ENCODE data around the gene CCDC183.
A peak's percentile ranks its signal among the peaks of the same experiment; 100 is the strongest.

CCDC183 gene

DNA sequence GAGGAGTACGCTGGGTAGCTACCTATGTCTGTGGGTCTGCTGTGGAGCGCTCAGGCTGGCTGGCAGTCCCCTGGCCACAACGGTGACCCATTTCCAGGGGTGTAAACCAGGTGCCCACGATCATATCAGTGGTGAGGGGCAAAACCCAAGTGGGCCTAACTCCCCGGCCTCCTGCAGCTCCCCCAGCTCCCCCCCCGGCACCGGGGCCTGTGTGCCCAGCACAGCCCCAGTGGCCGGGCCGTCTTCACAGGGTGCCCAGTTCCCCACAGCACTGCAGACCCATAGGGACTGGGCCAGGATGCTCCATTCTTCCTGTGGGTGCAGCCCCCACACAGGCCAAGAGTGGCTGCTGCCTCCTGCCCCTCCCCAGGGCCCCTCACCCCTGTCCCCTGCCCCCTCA is 37.1 kb upstream of the CCDC183 start:
- H3K4me1 ChIP-seq (ENCODE audit: control insufficient read depth, low read length) = peaks cover 38% of the 10 kb centered on the region
- TF ChIP-seq, protein P1, sequence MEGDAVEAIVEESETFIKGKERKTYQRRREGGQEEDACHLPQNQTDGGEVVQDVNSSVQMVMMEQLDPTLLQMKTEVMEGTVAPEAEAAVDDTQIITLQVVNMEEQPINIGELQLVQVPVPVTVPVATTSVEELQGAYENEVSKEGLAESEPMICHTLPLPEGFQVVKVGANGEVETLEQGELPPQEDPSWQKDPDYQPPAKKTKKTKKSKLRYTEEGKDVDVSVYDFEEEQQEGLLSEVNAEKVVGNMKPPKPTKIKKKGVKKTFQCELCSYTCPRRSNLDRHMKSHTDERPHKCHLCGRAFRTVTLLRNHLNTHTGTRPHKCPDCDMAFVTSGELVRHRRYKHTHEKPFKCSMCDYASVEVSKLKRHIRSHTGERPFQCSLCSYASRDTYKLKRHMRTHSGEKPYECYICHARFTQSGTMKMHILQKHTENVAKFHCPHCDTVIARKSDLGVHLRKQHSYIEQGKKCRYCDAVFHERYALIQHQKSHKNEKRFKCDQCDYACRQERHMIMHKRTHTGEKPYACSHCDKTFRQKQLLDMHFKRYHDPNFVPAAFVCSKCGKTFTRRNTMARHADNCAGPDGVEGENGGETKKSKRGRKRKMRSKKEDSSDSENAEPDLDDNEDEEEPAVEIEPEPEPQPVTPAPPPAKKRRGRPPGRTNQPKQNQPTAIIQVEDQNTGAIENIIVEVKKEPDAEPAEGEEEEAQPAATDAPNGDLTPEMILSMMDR (IDR thresholded peaks at IDR 0.05; ENCODE audit: low read depth, low read length, poor library complexity, severe bottlenecking) = no peak
- no peak for TF ChIP-seq EZH2phosphoT487 (IDR thresholded peaks at IDR 0.05; ENCODE audit: borderline replicate concordance, low read length)
- H3K4me2 ChIP-seq (ENCODE audit: low read length) = peak overlapping the region; percentile 1; the same call in 1 of the 2 replicates

DNA sequence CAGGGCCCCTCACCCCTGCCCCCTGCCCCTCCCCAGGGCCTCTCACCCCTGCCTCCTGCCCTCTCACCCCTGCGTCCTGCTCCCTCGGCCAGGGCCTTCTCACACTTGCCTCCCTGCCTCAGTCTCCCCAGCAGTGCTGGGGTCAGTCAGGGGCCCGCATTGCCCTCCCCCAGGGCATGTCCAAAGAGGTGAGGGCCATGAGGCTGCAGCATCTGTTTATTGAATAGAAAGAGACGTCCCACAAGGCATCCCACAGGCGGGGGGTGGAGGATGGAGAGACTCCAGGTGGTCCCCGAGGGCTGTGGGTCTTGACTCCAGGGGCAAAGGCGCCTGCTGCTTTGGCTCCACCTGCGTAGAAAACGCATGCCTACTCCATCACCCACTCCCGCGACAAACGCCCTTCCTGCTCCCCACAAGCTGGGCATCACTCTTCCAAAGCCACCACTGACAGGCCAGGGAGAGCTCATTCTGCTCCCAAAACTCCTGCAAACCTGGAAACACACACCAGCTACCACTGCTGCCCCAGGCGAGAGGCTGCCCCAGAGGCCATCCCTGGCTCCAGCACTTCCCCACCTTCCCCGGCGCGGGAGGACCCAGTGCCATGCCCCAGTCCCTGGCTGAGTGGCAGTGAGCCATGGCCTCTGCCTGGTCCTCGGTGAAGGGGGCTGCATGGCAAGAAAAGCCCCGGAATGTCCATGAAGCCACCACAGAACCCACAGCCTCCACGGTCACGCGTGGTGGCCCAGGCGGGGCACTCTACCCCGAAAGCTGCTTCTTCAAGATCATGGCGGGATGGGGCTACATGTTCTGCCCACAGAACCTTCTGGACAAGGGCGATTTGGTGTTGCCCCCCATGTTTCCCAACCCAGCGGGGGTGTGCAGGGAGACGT is 36.5 kb upstream of the CCDC183 start:
- Histone ChIP-seq H3K79me2 (ENCODE audit: control insufficient read depth, low read length) (no peaks in the 10 kb centered on the region), H3K4me2 (ENCODE audit: low read length) (no peak overlapping the region), H3K27ac (ENCODE audit: low read depth, low read length) (no peak overlapping the region), H3K27me3 (ENCODE audit: control insufficient read depth, low read length) (peaks cover 15% of the 10 kb centered on the region), H3K36me3 (ENCODE audit: control insufficient read depth, low read length) (no peaks in the 10 kb centered on the region), H4K20me1 (ENCODE audit: control insufficient read depth, insufficient read depth, low read depth, low read length) (no peaks in the 10 kb centered on the region), H3F3A (ENCODE audit: control insufficient read depth, insufficient read depth) (no peaks in the 10 kb centered on the region; the same call in 1 of the 2 replicates), H3K4me3 (ENCODE audit: low read length) (no peak overlapping the region), H3K9me3 (ENCODE audit: control insufficient read depth, insufficient read depth, low read length) (peaks cover 10% of the 10 kb centered on the region), H3K4me1 (ENCODE audit: control insufficient read depth, low read length) (peaks cover 38% of the 10 kb centered on the region), H3K9me2 (replicated peaks; ENCODE audit: control insufficient read depth, low read length) (no peaks in the 10 kb centered on the region)
- TF ChIP-seq EZH2phosphoT487 (IDR thresholded peaks at IDR 0.05; ENCODE audit: borderline replicate concordance, low read length) = no peak
- TF ChIP-seq, protein P1 (IDR thresholded peaks at IDR 0.05; ENCODE audit: low read depth, low read length, poor library complexity, severe bottlenecking) = no peak

More for the DNA sequence above, 37.1 kb upstream of the CCDC183 start:
- Histone ChIP-seq H3K27me3 (ENCODE audit: control insufficient read depth, low read length) (peaks cover 11% of the 10 kb centered on the region; the same call in 1 of the 2 replicates), H4K20me1 (ENCODE audit: control insufficient read depth, insufficient read depth, low read depth, low read length) (no peaks in the 10 kb centered on the region), H3K27ac (ENCODE audit: low read depth, low read length) (no peak overlapping the region), H3K9me3 (ENCODE audit: control insufficient read depth, insufficient read depth, low read length) (peaks cover 10% of the 10 kb centered on the region), H3K79me2 (ENCODE audit: control insufficient read depth, low read length) (no peaks in the 10 kb centered on the region), H3K9me2 (replicated peaks; ENCODE audit: control insufficient read depth, low read length) (no peaks in the 10 kb centered on the region), H3F3A (ENCODE audit: control insufficient read depth, insufficient read depth) (no peaks in the 10 kb centered on the region; the same call in 1 of the 2 replicates), H3K36me3 (ENCODE audit: control insufficient read depth, low read length) (no peaks in the 10 kb centered on the region), H3K4me3 (ENCODE audit: low read length) (no peak overlapping the region)

DNA sequence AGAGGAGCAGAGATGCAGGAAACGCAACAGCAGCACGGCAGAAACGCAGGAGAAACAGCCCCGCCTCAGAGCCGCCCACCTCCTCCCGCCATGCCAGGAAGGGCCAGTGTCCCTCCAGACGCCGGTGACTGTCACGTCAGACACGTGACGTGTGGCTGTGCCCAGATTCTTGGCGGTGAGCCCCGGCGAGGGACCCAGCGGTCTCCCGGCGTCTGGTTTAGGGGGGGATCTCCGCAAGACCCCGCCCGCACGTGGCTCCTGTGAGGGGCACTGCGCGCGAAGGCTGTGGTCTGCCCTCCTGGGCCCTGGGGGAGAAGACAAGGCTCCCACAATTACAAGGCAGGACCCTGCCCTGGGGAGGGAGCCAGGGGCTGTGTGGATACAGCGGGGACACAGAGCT is 35.7 kb upstream of the CCDC183 start:
- Histone ChIP-seq H3K27ac (ENCODE audit: low read depth, low read length) (no peak overlapping the region), H3K36me3 (ENCODE audit: control insufficient read depth, low read length) (no peaks in the 10 kb centered on the region), H3K4me2 (ENCODE audit: low read length) (no peak overlapping the region), H3K4me1 (ENCODE audit: control insufficient read depth, low read length) (peaks cover 38% of the 10 kb centered on the region), H3K4me3 (ENCODE audit: low read length) (no peak overlapping the region), H3K27me3 (ENCODE audit: control insufficient read depth, low read length) (peaks cover 15% of the 10 kb centered on the region), H3F3A (ENCODE audit: control insufficient read depth, insufficient read depth) (no peaks in the 10 kb centered on the region; the same call in 1 of the 2 replicates), H4K20me1 (ENCODE audit: control insufficient read depth, insufficient read depth, low read depth, low read length) (no peaks in the 10 kb centered on the region), H3K9me2 (replicated peaks; ENCODE audit: control insufficient read depth, low read length) (no peaks in the 10 kb centered on the region), H3K9me3 (ENCODE audit: control insufficient read depth, insufficient read depth, low read length) (peaks cover 10% of the 10 kb centered on the region), H3K79me2 (ENCODE audit: control insufficient read depth, low read length) (no peaks in the 10 kb centered on the region)
- no peak for TF ChIP-seq EZH2phosphoT487 (IDR thresholded peaks at IDR 0.05; ENCODE audit: borderline replicate concordance, low read length)
- TF ChIP-seq, protein P1 (IDR thresholded peaks at IDR 0.05; ENCODE audit: low read depth, low read length, poor library complexity, severe bottlenecking) = no peak

Measured in DOHH2 (cell line).